ENCODE results near the gene CPNE2.

GRCh38 chr16:57098188-57098841, 5.9 kb downstream of the CPNE2 start:
- no peak for TF ChIP-seq MLLT1 (IDR thresholded peaks at IDR 0.05)
- no peak for TF ChIP-seq RCOR1 (conservative IDR thresholded peaks at IDR 0.05; ENCODE audit: low read depth, low read length)
- no peak for TF ChIP-seq CTCF (IDR thresholded peaks at IDR 0.05 in 2 of 3, conservative IDR thresholded peaks at IDR 0.05 in 1 of 3; ENCODE audit: control insufficient read depth in 2 of 3, extremely low read depth in 1 of 3, insufficient read depth in 1 of 3, low read depth in 3 of 3, low read length in 3 of 3)
- no peak for TF ChIP-seq ZNF384 (IDR thresholded peaks at IDR 0.05; ENCODE audit: borderline replicate concordance, low read depth, low read length)
- no peak for TF ChIP-seq POLR2AphosphoS5 (IDR thresholded peaks at IDR 0.05; ENCODE audit: low read length)
- TF ChIP-seq ZNF687 (IDR thresholded peaks at IDR 0.05), result no peak
- no peak for TF ChIP-seq RAD21 (IDR thresholded peaks at IDR 0.05; ENCODE audit: insufficient read depth, low read depth, low read length)
- no peak for TF ChIP-seq ZNF274 (IDR thresholded peaks at IDR 0.05; ENCODE audit: insufficient read depth, insufficient read length)
- no peak for TF ChIP-seq RAD51 (IDR thresholded peaks at IDR 0.05)
- no peak for TF ChIP-seq EZH2 (IDR thresholded peaks at IDR 0.05; ENCODE audit: borderline replicate concordance, control insufficient read depth, low read depth, low read length)
